HEK293T (cell line): ENCODE measurements around the gene TMEM38B.

Source experiments
- BHLHE40 ChIP-seq: fragments of 450-650 bp; IDR thresholded peaks from 2 replicates; pipeline ENCODE4 v1.6.1; 2016; ENCODE audit warnings: mild to moderate bottlenecking, moderate library complexity, borderline replicate concordance
- CTBP1 ChIP-seq: fragments of 450-650 bp; IDR thresholded peaks from 2 replicates; pipeline ENCODE4 v1.6.1; 2016; ENCODE audit warnings: borderline replicate concordance
- ELF4 ChIP-seq: fragments of 450-650 bp; IDR thresholded peaks from 2 replicates; pipeline ENCODE4 v1.6.1; 2017; ENCODE audit warnings: antibody characterized with exemption
- FOXA1 ChIP-seq: fragments of 450-650 bp; IDR thresholded peaks from 2 replicates; pipeline ENCODE4 v1.6.1; 2016; ENCODE audit warnings: mild to moderate bottlenecking
- FOXK2 ChIP-seq: fragments of 450-650 bp; IDR thresholded peaks from 2 replicates; pipeline ENCODE4 v1.6.1; 2016; ENCODE audit warnings: mild to moderate bottlenecking
- FOXM1 ChIP-seq: fragments of 450-650 bp; IDR thresholded peaks from 2 replicates; pipeline ENCODE4 v1.6.1; 2017; ENCODE audit warnings: mild to moderate bottlenecking, borderline replicate concordance
- HDGF ChIP-seq: fragments of 450-650 bp; IDR thresholded peaks from 2 replicates; pipeline ENCODE4 v1.6.1; 2017; ENCODE audit warnings: antibody characterized with exemption, borderline replicate concordance
- L3MBTL2 ChIP-seq: fragments of 450-650 bp; conservative IDR thresholded peaks from 2 replicates; pipeline ENCODE4 v1.6.1; 2016; ENCODE audit warnings: mild to moderate bottlenecking
- PKNOX1 ChIP-seq: fragments of 450-650 bp; IDR thresholded peaks from 2 replicates; pipeline ENCODE4 v1.6.1; 2016
- SP1 ChIP-seq: fragments of 450-650 bp; IDR thresholded peaks from 2 replicates; pipeline ENCODE4 v1.6.1; 2017
- SUZ12 ChIP-seq: fragments of 450-650 bp; IDR thresholded peaks from 2 replicates; pipeline ENCODE4 v1.6.1; 2016; ENCODE audit warnings: mild to moderate bottlenecking
- TARDBP ChIP-seq: fragments of 450-650 bp; IDR thresholded peaks from 2 replicates; pipeline ENCODE4 v1.6.1; 2016
- ZNF384 ChIP-seq: fragments of 450-650 bp; IDR thresholded peaks from 2 replicates; pipeline ENCODE4 v1.6.1; 2016

DNA sequence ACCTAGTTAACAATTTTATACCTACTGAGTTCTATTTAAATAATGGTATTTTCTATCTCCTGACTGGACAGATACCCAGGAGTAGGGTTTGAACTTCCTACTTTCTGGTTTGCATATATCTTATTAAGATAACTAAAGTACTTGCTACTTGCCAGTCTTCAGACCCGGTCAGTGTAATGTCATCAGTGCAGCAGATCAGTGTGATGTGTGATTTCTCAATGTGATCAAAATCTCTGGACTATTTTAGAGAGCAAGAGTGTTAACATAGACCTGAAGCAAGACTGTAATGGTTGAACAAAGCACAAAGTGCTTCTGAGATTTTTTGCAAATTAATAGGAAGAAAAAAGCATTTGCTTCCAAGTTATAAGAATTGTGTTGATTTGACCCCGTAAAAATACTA is 6.8 kb downstream of the TMEM38B start:
- no peak for TF ChIP-seq ELF4
- TF ChIP-seq FOXM1: no peak
- no peak for TF ChIP-seq TARDBP
- TF ChIP-seq FOXA1: no peak
- TF ChIP-seq SP1: no peak
- TF ChIP-seq PKNOX1: no peak
- no peak for TF ChIP-seq BHLHE40
- TF ChIP-seq L3MBTL2: no peak
- TF ChIP-seq HDGF: no peak
- TF ChIP-seq CTBP1: no peak
- no peak for TF ChIP-seq FOXK2
- TF ChIP-seq ZNF384: no peak
- no peak for TF ChIP-seq SUZ12
